Lower lobe of right lung (tissue), 2 donors: ENCODE data around the gene PALD1. TPM values are rescaled to one million over a fixed set of nuclear protein-coding genes. Genes with fewer than 3 reads are reported as not detected.

Source experiments
- ATAC-seq, 2 donors: fragments of 200-7000 bp; cut with Tn5 transposase; one replicate each; pipeline ENCODE4 v1.9.1; 2020 to 2022; ENCODE audit warnings: mild to moderate bottlenecking in 2 of 2, moderate library complexity in 2 of 2
- DNase-seq: peaks from one replicate; pipeline ENCODE4 v3.0.0-alpha.2; 2020
- H3K27ac ChIP-seq: fragments of 200-600 bp; one replicate; pipeline ENCODE4 v1.8.0; 2022
- H3K27me3 ChIP-seq: fragments of 200-600 bp; one replicate; pipeline ENCODE4 v1.8.0; 2022; ENCODE audit warnings: low read depth
- H3K36me3 ChIP-seq: fragments of 200-600 bp; one replicate; pipeline ENCODE4 v1.8.0; 2022; ENCODE audit warnings: mild to moderate bottlenecking
- H3K4me1 ChIP-seq: fragments of 200-600 bp; one replicate; pipeline ENCODE4 v1.8.0; 2022
- H3K4me3 ChIP-seq: fragments of 200-600 bp; one replicate; pipeline ENCODE4 v1.8.0; 2022; ENCODE audit warnings: mild to moderate bottlenecking
- H3K9me3 ChIP-seq: fragments of 200-600 bp; one replicate; pipeline ENCODE4 v1.8.0; 2022
- CTCF ChIP-seq: fragments of 200-600 bp; IDR thresholded peaks from one replicate; pipeline ENCODE4 v1.8.0; 2022; ENCODE audit warnings: antibody characterized with exemption, mild to moderate bottlenecking
- intact Hi-C: fragments of 100-400 bp; cut with DNase I; formaldehyde crosslinking; loops from one replicate; pipeline ENCODE4 v1.11.0; 2022
- total RNA-seq: library from RNA; stranded (reverse); fragmentation: NEBNext Ultra II Directional; extraction: Animal tissue kit (Norgen Biotek cat#: 25700); gene quantifications from one replicate; pipeline ENCODE4 v1.2.1, GENCODE V29; 2021
- donor health status: DM: no; HTN: yes; CAD: no; lungs with severe emphysema.

PALD1 gene
- total RNA-seq, 1 donor from 2014 or later: 16.0 TPM

GRCh38 chr10:70504521-70505358 lies 26.2 kb downstream of the PALD1 start:
- peak overlapping the region; percentile 24 for H3K27ac ChIP-seq
- DNase-seq: no peak
- intact Hi-C loops: no loop called here
- no peak for TF ChIP-seq CTCF
- ATAC-seq: no peak
- H3K4me3 ChIP-seq: no peak overlapping the region
- H3K9me3 ChIP-seq: no peaks in the 10 kb centered on the region
- H3K4me1 ChIP-seq: peaks cover 62% of the 10 kb centered on the region
- H3K27me3 ChIP-seq: no peaks in the 10 kb centered on the region
- H3K36me3 ChIP-seq: no peaks in the 10 kb centered on the region

GRCh38 chr10:70505908-70506307 lies 27.3 kb downstream of the PALD1 start:
- DNase-seq: no peak
- Histone ChIP-seq H3K27me3 (no peaks in the 10 kb centered on the region), H3K4me3 (no peak overlapping the region), H3K36me3 (no peaks in the 10 kb centered on the region), H3K9me3 (no peaks in the 10 kb centered on the region), H3K4me1 (peaks cover 62% of the 10 kb centered on the region), H3K27ac (no peak overlapping the region)
- no peak for TF ChIP-seq CTCF
- intact Hi-C loops: no loop called here
- no peak for ATAC-seq

GRCh38 chr10:70507966-70508365 lies 29.4 kb downstream of the PALD1 start:
- no peak for ATAC-seq
- no peaks in the 10 kb centered on the region for H3K36me3 ChIP-seq
- no peak for DNase-seq

GRCh38 chr10:70508912-70509756 lies 30.6 kb downstream of the PALD1 start:
- Histone ChIP-seq H3K27ac (peak overlapping the region; percentile 66), H3K9me3 (no peaks in the 10 kb centered on the region), H3K27me3 (no peaks in the 10 kb centered on the region), H3K36me3 (no peaks in the 10 kb centered on the region), H3K4me1 (peaks cover 75% of the 10 kb centered on the region), H3K4me3 (no peak overlapping the region)
- peak; percentile 56 for DNase-seq
- peak; percentile 45 to 74 for ATAC-seq
- intact Hi-C loops: no loop called here
- no peak for TF ChIP-seq CTCF

More at GRCh38 chr10:70507966-70508365, 29.4 kb downstream of the PALD1 start:
- no peak overlapping the region for H3K4me3 ChIP-seq
- no peak for TF ChIP-seq CTCF
- peak overlapping the region; percentile 62 for H3K27ac ChIP-seq
- no peaks in the 10 kb centered on the region for H3K9me3 ChIP-seq
- no peaks in the 10 kb centered on the region for H3K27me3 ChIP-seq
- peaks cover 64% of the 10 kb centered on the region for H3K4me1 ChIP-seq
- intact Hi-C loops: no loop called here

- Histone ChIP-seq H3K27me3 (no peaks in the 10 kb centered on the region), H3K36me3 (no peaks in the 10 kb centered on the region), H3K9me3 (no peaks in the 10 kb centered on the region), H3K27ac (peak overlapping the region; percentile 66), H3K4me1 (peaks cover 81% of the 10 kb centered on the region), H3K4me3 (no peak overlapping the region)
- ATAC-seq (no peak), DNase-seq (no peak)
- intact Hi-C loops: no loop called here
- no peak for TF ChIP-seq CTCF
Measured at GRCh38 chr10:70509757-70510147, 31.2 kb downstream of the PALD1 start.
